Nephron (organoid): Measurements from ENCODE around the gene LPIN2.

Source experiments
- H3K27ac Mint-ChIP-seq, 3 experiments: 2 replicates each; pipeline ENCODE4 v1.8.0; 2020; ENCODE audit warnings: mixed read lengths in 3 of 3, mild to moderate bottlenecking in 2 of 3, moderate library complexity in 1 of 3
- H3K27me3 Mint-ChIP-seq: 2 replicates; pipeline ENCODE4 v1.8.0; 2021; ENCODE audit warnings: low read depth, mild to moderate bottlenecking, moderate library complexity, mixed read lengths
- H3K36me3 Mint-ChIP-seq: 2 replicates; pipeline ENCODE4 v1.8.0; 2020; ENCODE audit warnings: low read depth, mixed read lengths
- H3K4me1 Mint-ChIP-seq: 2 replicates; pipeline ENCODE4 v1.8.0; 2020; ENCODE audit warnings: mixed read lengths
- H3K4me3 Mint-ChIP-seq, 3 experiments: 2 replicates each; pipeline ENCODE4 v1.8.0; 2020; ENCODE audit warnings: mild to moderate bottlenecking in 3 of 3, mixed read lengths in 3 of 3, moderate library complexity in 2 of 3
- H3K9me3 Mint-ChIP-seq: 2 replicates; pipeline ENCODE4 v1.8.0; 2020; ENCODE audit warnings: mixed read lengths
- TF ChIP-seq, protein P1 (sequence below), 3 experiments: fragments of 200-600 bp; sonication (generic); IDR thresholded peaks; one replicate each; pipeline ENCODE4 v1.5.0; 2021; ENCODE audit warnings: antibody characterized with exemption in 3 of 3; ENCODE audit not compliant: unreplicated experiment in 3 of 3

Gene LPIN2

GRCh38 chr18:2981212-2981728 lies 31.7 kb downstream of the LPIN2 start:
- Mint-ChIP-seq H3K27ac (peak overlapping the region; percentile 53 to 92 (median 90)), H3K9me3 (no peaks in the 10 kb centered on the region), H3K4me3 (peak overlapping the region in 2 of 3 experiments; percentile 3), H3K36me3 (peaks cover 19% of the 10 kb centered on the region), H3K4me1 (peaks cover 76% of the 10 kb centered on the region), H3K27me3 (no peaks in the 10 kb centered on the region)
- TF ChIP-seq, protein P1, sequence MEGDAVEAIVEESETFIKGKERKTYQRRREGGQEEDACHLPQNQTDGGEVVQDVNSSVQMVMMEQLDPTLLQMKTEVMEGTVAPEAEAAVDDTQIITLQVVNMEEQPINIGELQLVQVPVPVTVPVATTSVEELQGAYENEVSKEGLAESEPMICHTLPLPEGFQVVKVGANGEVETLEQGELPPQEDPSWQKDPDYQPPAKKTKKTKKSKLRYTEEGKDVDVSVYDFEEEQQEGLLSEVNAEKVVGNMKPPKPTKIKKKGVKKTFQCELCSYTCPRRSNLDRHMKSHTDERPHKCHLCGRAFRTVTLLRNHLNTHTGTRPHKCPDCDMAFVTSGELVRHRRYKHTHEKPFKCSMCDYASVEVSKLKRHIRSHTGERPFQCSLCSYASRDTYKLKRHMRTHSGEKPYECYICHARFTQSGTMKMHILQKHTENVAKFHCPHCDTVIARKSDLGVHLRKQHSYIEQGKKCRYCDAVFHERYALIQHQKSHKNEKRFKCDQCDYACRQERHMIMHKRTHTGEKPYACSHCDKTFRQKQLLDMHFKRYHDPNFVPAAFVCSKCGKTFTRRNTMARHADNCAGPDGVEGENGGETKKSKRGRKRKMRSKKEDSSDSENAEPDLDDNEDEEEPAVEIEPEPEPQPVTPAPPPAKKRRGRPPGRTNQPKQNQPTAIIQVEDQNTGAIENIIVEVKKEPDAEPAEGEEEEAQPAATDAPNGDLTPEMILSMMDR (IDR thresholded peaks at IDR 0.05; ENCODE audit: unreplicated experiment in 3 of 3), result no peak

GRCh38 chr18:2979871-2980790 lies 32.8 kb downstream of the LPIN2 start:
- H3K9me3 Mint-ChIP-seq, result no peaks in the 10 kb centered on the region
- TF ChIP-seq, protein P1 (IDR thresholded peaks at IDR 0.05; ENCODE audit: unreplicated experiment in 3 of 3), result no peak

GRCh38 chr18:2979129-2979528 lies 33.8 kb downstream of the LPIN2 start:
- H3K36me3 Mint-ChIP-seq, result peaks cover 4% of the 10 kb centered on the region
- H3K4me1 Mint-ChIP-seq, result peaks cover 76% of the 10 kb centered on the region
- H3K27ac Mint-ChIP-seq, result peak overlapping the region; percentile 88 to 92 (median 90)
- no peaks in the 10 kb centered on the region for H3K27me3 Mint-ChIP-seq
- H3K4me3 Mint-ChIP-seq, result no peak overlapping the region
- TF ChIP-seq, protein P1 (IDR thresholded peaks at IDR 0.05; ENCODE audit: unreplicated experiment in 3 of 3), result no peak
- H3K9me3 Mint-ChIP-seq, result no peaks in the 10 kb centered on the region

More at GRCh38 chr18:2979871-2980790, 32.8 kb downstream of the LPIN2 start:
- H3K4me1 Mint-ChIP-seq, result peaks cover 82% of the 10 kb centered on the region
- H3K27me3 Mint-ChIP-seq, result no peaks in the 10 kb centered on the region
- H3K36me3 Mint-ChIP-seq, result peaks cover 11% of the 10 kb centered on the region
- H3K4me3 Mint-ChIP-seq, result peak overlapping the region in 1 of 3 experiments; percentile 40
- H3K27ac Mint-ChIP-seq, result peak overlapping the region; percentile 88 to 92 (median 90)

DNA sequence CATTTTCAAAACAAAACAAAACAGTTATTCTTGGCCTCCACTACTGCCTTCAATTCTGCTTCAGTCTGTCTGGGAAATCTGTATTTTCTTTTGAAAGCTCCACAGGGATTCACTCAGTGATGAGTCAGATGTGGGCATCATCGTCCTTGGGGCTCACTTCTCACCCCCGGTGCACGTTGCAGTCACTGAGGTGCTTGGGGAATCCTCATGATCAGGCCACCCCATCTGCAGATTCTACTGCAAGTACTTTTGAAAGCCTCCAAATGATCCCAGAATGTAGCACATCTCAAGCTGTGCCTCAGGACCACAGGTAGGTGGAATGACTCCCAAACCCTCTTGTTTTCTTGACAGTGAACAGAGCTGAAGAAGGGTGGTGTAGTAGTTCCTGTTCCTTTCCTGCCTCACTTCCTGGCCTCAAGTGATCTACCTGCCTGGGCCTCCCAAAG lies 34.3 kb downstream of the LPIN2 start:
- H3K27me3 Mint-ChIP-seq, result no peaks in the 10 kb centered on the region
- TF ChIP-seq, protein P1 (IDR thresholded peaks at IDR 0.05; ENCODE audit: unreplicated experiment in 3 of 3), result no peak
- peak overlapping the region; percentile 88 to 92 (median 90) for H3K27ac Mint-ChIP-seq
- H3K4me1 Mint-ChIP-seq, result peaks cover 71% of the 10 kb centered on the region
- H3K9me3 Mint-ChIP-seq, result no peaks in the 10 kb centered on the region
- no peak overlapping the region for H3K4me3 Mint-ChIP-seq
- peaks cover 3% of the 10 kb centered on the region for H3K36me3 Mint-ChIP-seq

GRCh38 chr18:2978208-2978607 lies 34.7 kb downstream of the LPIN2 start:
- no peaks in the 10 kb centered on the region for H3K9me3 Mint-ChIP-seq
- H3K4me3 Mint-ChIP-seq, result peak overlapping the region in 1 of 3 experiments; percentile 38

More at GRCh38 chr18:2978208-2978607, 34.7 kb downstream of the LPIN2 start:
- Mint-ChIP-seq H3K27ac (peak overlapping the region; percentile 87 to 92 (median 90)), H3K4me1 (peaks cover 69% of the 10 kb centered on the region), H3K27me3 (no peaks in the 10 kb centered on the region), H3K36me3 (peaks cover 3% of the 10 kb centered on the region)
- TF ChIP-seq, protein P1 (IDR thresholded peaks at IDR 0.05; ENCODE audit: unreplicated experiment in 3 of 3), result no peak
